IMR-90 (cell line): ENCODE measurements around the gene RIMBP3B.
"Not testable (repeated sequence)": the region's sequence is repeated elsewhere in the genome, so short reads cannot be mapped to it uniquely, and the experiment has no call there.

Source experiments
- FOS ChIP-seq: fragments of 150-350 bp; IDR thresholded peaks from 2 replicates; pipeline ENCODE4 v1.6.1; 2016; ENCODE audit warnings: low read depth, low read length
- MAFK ChIP-seq: IDR thresholded peaks from 2 replicates; pipeline ENCODE4 v1.6.1; 2012; ENCODE audit warnings: low read depth, low read length, improper control_type of control experiment
- MXI1 ChIP-seq: IDR thresholded peaks from 2 replicates; pipeline ENCODE4 v1.6.1; 2012; ENCODE audit warnings: low read depth, mild to moderate bottlenecking, low read length, moderate library complexity, borderline replicate concordance
- NFE2L2 ChIP-seq: fragments of 150-350 bp; IDR thresholded peaks from 2 replicates; pipeline ENCODE4 v1.6.1; 2016; ENCODE audit warnings: low read depth, mild to moderate bottlenecking, low read length
- POLR2A ChIP-seq: IDR thresholded peaks from 2 replicates; pipeline ENCODE4 v1.6.1; 2012; ENCODE audit warnings: mild to moderate bottlenecking, low read depth, low read length
- SMC3 ChIP-seq: fragments of 150-350 bp; IDR thresholded peaks from 2 replicates; pipeline ENCODE4 v1.6.1; 2016; ENCODE audit warnings: low read depth, mild to moderate bottlenecking, antibody characterized with exemption, low read length, moderate library complexity
- TF ChIP-seq, protein P1 (sequence below): conservative IDR thresholded peaks from 2 replicates; pipeline ENCODE4 v1.5.1; 2012; ENCODE audit warnings: mild to moderate bottlenecking, low read depth, low read length, improper control_type of control experiment

- TF ChIP-seq, protein P1, sequence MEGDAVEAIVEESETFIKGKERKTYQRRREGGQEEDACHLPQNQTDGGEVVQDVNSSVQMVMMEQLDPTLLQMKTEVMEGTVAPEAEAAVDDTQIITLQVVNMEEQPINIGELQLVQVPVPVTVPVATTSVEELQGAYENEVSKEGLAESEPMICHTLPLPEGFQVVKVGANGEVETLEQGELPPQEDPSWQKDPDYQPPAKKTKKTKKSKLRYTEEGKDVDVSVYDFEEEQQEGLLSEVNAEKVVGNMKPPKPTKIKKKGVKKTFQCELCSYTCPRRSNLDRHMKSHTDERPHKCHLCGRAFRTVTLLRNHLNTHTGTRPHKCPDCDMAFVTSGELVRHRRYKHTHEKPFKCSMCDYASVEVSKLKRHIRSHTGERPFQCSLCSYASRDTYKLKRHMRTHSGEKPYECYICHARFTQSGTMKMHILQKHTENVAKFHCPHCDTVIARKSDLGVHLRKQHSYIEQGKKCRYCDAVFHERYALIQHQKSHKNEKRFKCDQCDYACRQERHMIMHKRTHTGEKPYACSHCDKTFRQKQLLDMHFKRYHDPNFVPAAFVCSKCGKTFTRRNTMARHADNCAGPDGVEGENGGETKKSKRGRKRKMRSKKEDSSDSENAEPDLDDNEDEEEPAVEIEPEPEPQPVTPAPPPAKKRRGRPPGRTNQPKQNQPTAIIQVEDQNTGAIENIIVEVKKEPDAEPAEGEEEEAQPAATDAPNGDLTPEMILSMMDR, result not testable (repeated sequence)
- TF ChIP-seq POLR2A, MXI1, MAFK, NFE2L2, SMC3, FOS: not testable (repeated sequence)
Measured at GRCh38 chr22:21401197-21401969, 17.8 kb downstream of the RIMBP3B start.
